GM12878 (cell line): ENCODE data around the gene CROCC. TPM values are rescaled to one million over a fixed set of nuclear protein-coding genes. Genes with fewer than 3 reads are reported as not detected.

Source experiments
- ATAC-seq: fragments of 200-7000 bp; cut with Tn5 transposase; 3 replicates; pipeline ENCODE4 v1.9.1; 2020; ENCODE audit warnings: mild to moderate bottlenecking, moderate library complexity
- BruUV-seq: library from RNA; stranded (reverse); fragments of 400-500 nt; replicated peaks from 2 replicates; lab custom pipeline; 2021; lab: Mats Ljungman, UMichigan
- CTCF ChIA-PET: fragments of 300-600 bp; sonication (Branson Sonifier 250); formaldehyde crosslinking; extraction: SDS; loops from one replicate; lab custom pipeline; 2021; ENCODE audit warnings: inconsistent platforms; lab: Yijun Ruan, JAX
- POLR2A ChIA-PET: fragments of 350-600 bp; formaldehyde crosslinking; extraction: SDS; loops from one replicate; lab custom pipeline; 2021; ENCODE audit warnings: inconsistent platforms; lab: Charles Lee
- RAD21 ChIA-PET: fragments of 300-600 bp; sonication (Branson Sonifier 250); formaldehyde crosslinking; loops from one replicate; lab custom pipeline; 2023; ENCODE audit warnings: antibody characterized with exemption; ENCODE audit not compliant: unreplicated experiment; lab: Charles Lee
- SMC1A ChIA-PET: fragments of 300-600 bp; sonication (Branson Sonifier 250); formaldehyde crosslinking; loops from one replicate; lab custom pipeline; 2023; ENCODE audit not compliant: unreplicated experiment, uncharacterized antibody; lab: Charles Lee
- DNase-seq: peaks from one replicate; pipeline ENCODE4 v3.0.0-alpha.2; 2011; ENCODE audit warnings: low read depth, low spot score
- FAIRE-seq: peaks from 3 replicates; lab custom pipeline; 2011; peaks lifted over from hg19 to GRCh38; lab: Jason Lieb, UNC
- H2AFZ ChIP-seq: 2 replicates; pipeline ENCODE4 v1.6.0; 2011; ENCODE audit warnings: low read depth, low read length, control low read depth; ENCODE audit not compliant: control insufficient read depth
- H3K27ac ChIP-seq: 2 replicates; pipeline ENCODE4 v1.5.1; 2011; ENCODE audit warnings: control low read depth; ENCODE audit not compliant: control insufficient read depth, insufficient read depth
- H3K27me3 ChIP-seq, 2 experiments: replicated peaks in 1 of 2; 2 replicates each; pipeline versions ENCODE4 v1.6.0 to v1.6.1; 2011; ENCODE audit warnings: low read length in 1 of 2; ENCODE audit not compliant: control insufficient read depth in 2 of 2, insufficient read depth in 2 of 2
- H3K36me3 ChIP-seq, 2 experiments: 2 replicates each; pipeline ENCODE4 v1.5.1; 2011; ENCODE audit warnings: low read length in 1 of 2; ENCODE audit not compliant: control insufficient read depth in 2 of 2, insufficient read depth in 2 of 2
- H3K4me1 ChIP-seq: 2 replicates; pipeline ENCODE4 v1.6.1; 2011; ENCODE audit warnings: mild to moderate bottlenecking, low read length, moderate library complexity, mixed read lengths; ENCODE audit not compliant: control insufficient read depth, insufficient read depth
- H3K4me2 ChIP-seq: 2 replicates; pipeline ENCODE4 v1.6.0; 2011; ENCODE audit warnings: control low read depth; ENCODE audit not compliant: control insufficient read depth, insufficient read depth
- H3K4me3 ChIP-seq: fragments of 200-600 bp; sonication (generic); 2 replicates; pipeline ENCODE4 v1.5.1; 2016
- H3K79me2 ChIP-seq: 2 replicates; pipeline ENCODE4 v1.6.0; 2011; ENCODE audit warnings: low read length; ENCODE audit not compliant: control insufficient read depth, insufficient read depth
- H3K9ac ChIP-seq: 2 replicates; pipeline ENCODE4 v1.8.0; 2011; ENCODE audit warnings: low read length, control low read depth, mixed read lengths; ENCODE audit not compliant: control insufficient read depth, insufficient read depth
- H3K9me3 ChIP-seq: replicated peaks from 3 replicates; pipeline ENCODE4 v1.5.1; 2011; ENCODE audit warnings: mild to moderate bottlenecking, low read length; ENCODE audit not compliant: control insufficient read depth, insufficient read depth
- H4K20me1 ChIP-seq: 2 replicates; pipeline ENCODE4 v1.6.0; 2011; ENCODE audit not compliant: control insufficient read depth, insufficient read depth
- CBX3 ChIP-seq: fragments of 200-600 bp; sonication (generic); IDR thresholded peaks from 2 replicates; pipeline ENCODE4 v1.6.1; 2016; ENCODE audit warnings: low read depth, borderline replicate concordance
- JUNB ChIP-seq: IDR thresholded peaks from 2 replicates; pipeline ENCODE4 v1.6.1; 2016; ENCODE audit warnings: antibody characterized with exemption, mild to moderate bottlenecking
- NRF1 ChIP-seq: conservative IDR thresholded peaks from 2 replicates; pipeline ENCODE4 v1.6.1; 2011; ENCODE audit warnings: mild to moderate bottlenecking, low read depth, low read length, improper control_type of control experiment
- TCF3 ChIP-seq: IDR thresholded peaks from 2 replicates; pipeline ENCODE4 v1.6.1; 2012; ENCODE audit warnings: low read depth, mild to moderate bottlenecking, low read length, borderline replicate concordance; ENCODE audit not compliant: insufficient read depth
- WRNIP1 ChIP-seq: IDR thresholded peaks from 2 replicates; pipeline ENCODE4 v1.6.1; 2011; ENCODE audit warnings: low read depth, low read length, improper control_type of control experiment, borderline replicate concordance
- YY1 ChIP-seq: IDR thresholded peaks from 2 replicates; pipeline ENCODE4 v1.6.1; 2011; ENCODE audit warnings: low read depth, mild to moderate bottlenecking, low read length
- WGBS: methylation state at CpG from one replicate; pipeline ENCODE4 v1.1.6; 2016; ENCODE audit warnings: low lambda C conversion rate; ENCODE audit not compliant: insufficient replicate concordance, insufficient coverage; ENCODE audit errors: missing lambda C conversion rate; 5-methylcytosine and 5-hydroxymethylcytosine counted together
- in situ Hi-C: fragments of 300-500 bp; cut with MboI; formaldehyde crosslinking; loops from 9 replicates; pipeline ENCODE4 v1.14.3; 2018; ENCODE audit warnings: mixed read lengths
- intact Hi-C: fragments of 100-400 bp; cut with micrococcal nuclease; formaldehyde crosslinking; loops from one replicate; pipeline ENCODE4 v1.14.2; 2022; ENCODE audit not compliant: unreplicated experiment
- polyA plus RNA-seq, 11 experiments: library from polyadenylated mRNA; depleted of rRNA in 4 of 11; unstranded in 6 of 11; stranded (reverse) in 5 of 11; fragments of >200 nt; fragmentation: Nextera tagmentation in 4 of 11; fragmentation: Illumina TruSeq in 1 of 11; extraction: Ambion mirVana in 4 of 11; extraction: Trizol in 1 of 11; gene quantifications; 1 replicate in 1 of 11; 2 replicates in 10 of 11; pipeline versions ENCODE4 v1.2.1 to v1.2.3, GENCODE V29; 2011 to 2016; ENCODE audit warnings: inconsistent platforms in 2 of 11, missing spikeins in 2 of 11, low read depth in 1 of 11
- total RNA-seq, 4 experiments: library from RNA; depleted of rRNA in 3 of 4; stranded (reverse); fragments of >200 nt in 3 of 4; fragmentation: Illumina TruSeq in 1 of 4; extraction: Trizol in 1 of 4; gene quantifications; 2 replicates each; pipeline versions ENCODE4 v1.2.1 to v1.2.3, GENCODE V29; 2013 to 2021
- TF ChIP-seq, protein P1 (sequence below): IDR thresholded peaks from 2 replicates; pipeline ENCODE4 v1.6.1; 2012; ENCODE audit warnings: low read depth, low read length, improper control_type of control experiment
- TF ChIP-seq, protein P2 (sequence below): IDR thresholded peaks from 2 replicates; pipeline ENCODE4 v1.6.1; 2012; ENCODE audit warnings: mild to moderate bottlenecking, low read depth, low read length

Gene CROCC
- total and polyA plus RNA-seq, 10 of the 15 experiments (the other 5 are each of a cell fraction or from before 2014, with no cell fraction given), result 0.04 to 5.5 (median 2.3) TPM

DNA sequence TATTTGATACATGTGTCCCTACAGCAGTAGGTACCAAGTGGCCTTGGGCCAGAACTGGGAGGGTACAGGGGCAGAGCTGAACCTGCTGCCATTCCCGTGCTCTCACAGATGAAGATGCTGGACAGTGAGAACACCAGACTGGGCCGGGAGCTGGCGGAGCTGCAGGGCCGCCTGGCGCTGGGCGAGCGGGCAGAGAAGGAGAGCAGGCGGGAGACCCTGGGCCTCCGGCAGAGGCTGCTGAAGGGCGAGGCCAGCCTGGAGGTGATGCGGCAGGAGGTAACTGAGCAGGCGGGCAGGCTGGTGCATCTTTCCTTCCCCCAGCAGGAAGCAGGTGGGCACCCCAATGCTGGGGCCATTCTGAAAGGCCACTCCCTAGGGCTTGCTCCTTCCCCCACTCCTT is 36.7 kb downstream of the CROCC start:
- no peaks in the 10 kb centered on the region for H3K4me1 ChIP-seq
- no peak overlapping the region for H3K4me2 ChIP-seq
- no peak overlapping the region for H3K27ac ChIP-seq
- no peak overlapping the region for H2AFZ ChIP-seq
- no peak for FAIRE-seq
- intact Hi-C loops (loop anchor here (10.0 kb wide), 1 partner anchor 514 kb away; the partner anchor contains the start of gene NECAP2), in situ Hi-C loops (loop anchor here (5.0 kb wide), 1 partner anchor 89 kb away; no protein-coding TSS in a partner anchor)
- ChIA-PET SMC1A (no interaction called here), CTCF (interaction anchor here (4.1 kb wide), 1 partner anchor 338 kb away, joined by 33 read pairs; no protein-coding TSS in a partner anchor), RAD21 (no interaction called here), POLR2A (no interaction called here)
- H3K9ac ChIP-seq, result no peak overlapping the region
- ATAC-seq, result no peak
- H3K36me3 ChIP-seq, result no peaks in the 10 kb centered on the region
- no peak overlapping the region for H3K4me3 ChIP-seq
- no peaks in the 10 kb centered on the region for H3K9me3 ChIP-seq
- no peak for DNase-seq
- no peak for TF ChIP-seq CBX3
- no peak for TF ChIP-seq WRNIP1
- TF ChIP-seq, protein P1, sequence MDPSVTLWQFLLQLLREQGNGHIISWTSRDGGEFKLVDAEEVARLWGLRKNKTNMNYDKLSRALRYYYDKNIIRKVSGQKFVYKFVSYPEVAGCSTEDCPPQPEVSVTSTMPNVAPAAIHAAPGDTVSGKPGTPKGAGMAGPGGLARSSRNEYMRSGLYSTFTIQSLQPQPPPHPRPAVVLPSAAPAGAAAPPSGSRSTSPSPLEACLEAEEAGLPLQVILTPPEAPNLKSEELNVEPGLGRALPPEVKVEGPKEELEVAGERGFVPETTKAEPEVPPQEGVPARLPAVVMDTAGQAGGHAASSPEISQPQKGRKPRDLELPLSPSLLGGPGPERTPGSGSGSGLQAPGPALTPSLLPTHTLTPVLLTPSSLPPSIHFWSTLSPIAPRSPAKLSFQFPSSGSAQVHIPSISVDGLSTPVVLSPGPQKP, result no peak
- TF ChIP-seq, protein P2, sequence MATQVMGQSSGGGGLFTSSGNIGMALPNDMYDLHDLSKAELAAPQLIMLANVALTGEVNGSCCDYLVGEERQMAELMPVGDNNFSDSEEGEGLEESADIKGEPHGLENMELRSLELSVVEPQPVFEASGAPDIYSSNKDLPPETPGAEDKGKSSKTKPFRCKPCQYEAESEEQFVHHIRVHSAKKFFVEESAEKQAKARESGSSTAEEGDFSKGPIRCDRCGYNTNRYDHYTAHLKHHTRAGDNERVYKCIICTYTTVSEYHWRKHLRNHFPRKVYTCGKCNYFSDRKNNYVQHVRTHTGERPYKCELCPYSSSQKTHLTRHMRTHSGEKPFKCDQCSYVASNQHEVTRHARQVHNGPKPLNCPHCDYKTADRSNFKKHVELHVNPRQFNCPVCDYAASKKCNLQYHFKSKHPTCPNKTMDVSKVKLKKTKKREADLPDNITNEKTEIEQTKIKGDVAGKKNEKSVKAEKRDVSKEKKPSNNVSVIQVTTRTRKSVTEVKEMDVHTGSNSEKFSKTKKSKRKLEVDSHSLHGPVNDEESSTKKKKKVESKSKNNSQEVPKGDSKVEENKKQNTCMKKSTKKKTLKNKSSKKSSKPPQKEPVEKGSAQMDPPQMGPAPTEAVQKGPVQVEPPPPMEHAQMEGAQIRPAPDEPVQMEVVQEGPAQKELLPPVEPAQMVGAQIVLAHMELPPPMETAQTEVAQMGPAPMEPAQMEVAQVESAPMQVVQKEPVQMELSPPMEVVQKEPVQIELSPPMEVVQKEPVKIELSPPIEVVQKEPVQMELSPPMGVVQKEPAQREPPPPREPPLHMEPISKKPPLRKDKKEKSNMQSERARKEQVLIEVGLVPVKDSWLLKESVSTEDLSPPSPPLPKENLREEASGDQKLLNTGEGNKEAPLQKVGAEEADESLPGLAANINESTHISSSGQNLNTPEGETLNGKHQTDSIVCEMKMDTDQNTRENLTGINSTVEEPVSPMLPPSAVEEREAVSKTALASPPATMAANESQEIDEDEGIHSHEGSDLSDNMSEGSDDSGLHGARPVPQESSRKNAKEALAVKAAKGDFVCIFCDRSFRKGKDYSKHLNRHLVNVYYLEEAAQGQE, result no peak
- TF ChIP-seq NRF1, result no peak
- no peak for TF ChIP-seq YY1
- TF ChIP-seq TCF3, result no peak
- TF ChIP-seq JUNB, result no peak
- no peaks in the 10 kb centered on the region for H4K20me1 ChIP-seq
- H3K27me3 ChIP-seq, result no peaks in the 10 kb centered on the region
- BruUV-seq, result no TSS peak
- no peaks in the 10 kb centered on the region for H3K79me2 ChIP-seq
- WGBS, result 85% methylated on average over 12 of the region's 12 CpGs
